HG03095 (cell line): ENCODE data around the gene NNT.

Experiments used
- ATAC-seq: cut with Tn5 transposase; IDR thresholded peaks from one replicate; pipeline ENCODE4 v1.9.1; 2021; ENCODE audit warnings: moderate library complexity; ENCODE audit not compliant: unreplicated experiment

The NNT gene

DNA sequence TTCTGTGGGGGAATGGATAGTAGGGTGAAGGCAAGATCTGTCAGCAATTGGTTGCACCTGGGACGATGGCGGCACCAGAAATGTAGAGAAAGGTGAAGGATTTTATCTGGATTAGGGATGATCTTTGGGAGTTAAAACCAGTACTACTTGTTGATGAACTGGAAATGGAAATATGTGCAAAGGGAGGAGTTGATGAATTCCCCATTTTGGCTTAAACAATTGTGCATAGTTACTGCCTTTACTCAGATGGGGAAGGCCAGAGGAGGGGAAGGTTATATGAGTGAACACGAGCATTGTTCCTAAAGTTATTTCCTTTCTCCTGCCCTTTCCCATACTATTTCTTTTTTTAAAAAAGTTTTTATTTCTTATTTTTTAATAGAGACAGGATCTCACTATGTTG, 19.1 kb downstream of the NNT start:
- no peak for ATAC-seq

DNA sequence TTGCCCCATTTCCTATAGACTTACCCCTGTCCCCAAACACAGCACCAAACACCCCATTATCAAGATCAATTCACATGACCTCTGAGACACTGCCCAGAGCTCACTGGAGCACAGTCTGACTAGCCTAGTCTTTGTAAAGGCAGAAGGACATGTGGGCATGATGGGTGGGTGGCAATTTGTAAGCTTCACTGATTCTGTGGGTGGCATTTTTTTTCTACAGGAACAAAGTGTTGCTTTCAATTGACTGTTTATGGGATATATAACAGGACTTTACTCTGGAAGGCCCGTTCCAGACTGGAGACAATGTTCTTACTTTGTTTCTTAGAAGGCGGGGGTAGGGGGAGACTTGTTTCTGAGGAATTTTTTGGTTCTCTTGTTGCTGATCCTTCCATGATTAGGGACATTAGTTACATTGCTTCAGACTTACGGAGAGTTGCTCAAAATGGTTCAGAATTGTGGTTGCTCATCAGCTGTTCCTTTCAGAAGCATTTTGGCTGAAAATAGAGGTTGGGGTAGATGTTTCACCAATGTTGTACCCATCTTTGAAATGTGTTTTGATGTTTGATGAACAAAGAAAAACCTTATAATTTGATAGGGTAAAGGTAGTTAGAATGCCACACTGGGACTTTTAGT, 20.2 kb downstream of the NNT start:
- no peak for ATAC-seq

DNA sequence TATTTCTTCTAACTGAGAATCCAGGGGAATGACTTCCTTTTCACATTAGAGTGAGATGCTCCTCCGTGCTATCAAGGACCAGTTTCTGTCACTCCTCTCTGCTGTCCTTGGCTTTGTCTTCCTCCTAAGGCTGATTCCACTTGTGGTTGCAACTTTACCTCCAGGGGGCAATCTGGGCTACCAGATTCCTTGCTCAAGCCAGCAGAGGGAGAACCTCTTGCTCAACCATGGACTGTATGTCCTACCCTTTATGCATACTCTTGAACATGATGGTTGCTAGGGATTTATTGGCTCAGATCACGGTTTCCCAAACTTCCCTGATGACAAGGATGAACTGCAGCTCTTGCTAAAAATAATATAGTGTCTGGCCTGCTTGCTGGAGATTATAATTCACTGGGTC, 24.0 kb downstream of the NNT start:
- ATAC-seq = no peak

DNA sequence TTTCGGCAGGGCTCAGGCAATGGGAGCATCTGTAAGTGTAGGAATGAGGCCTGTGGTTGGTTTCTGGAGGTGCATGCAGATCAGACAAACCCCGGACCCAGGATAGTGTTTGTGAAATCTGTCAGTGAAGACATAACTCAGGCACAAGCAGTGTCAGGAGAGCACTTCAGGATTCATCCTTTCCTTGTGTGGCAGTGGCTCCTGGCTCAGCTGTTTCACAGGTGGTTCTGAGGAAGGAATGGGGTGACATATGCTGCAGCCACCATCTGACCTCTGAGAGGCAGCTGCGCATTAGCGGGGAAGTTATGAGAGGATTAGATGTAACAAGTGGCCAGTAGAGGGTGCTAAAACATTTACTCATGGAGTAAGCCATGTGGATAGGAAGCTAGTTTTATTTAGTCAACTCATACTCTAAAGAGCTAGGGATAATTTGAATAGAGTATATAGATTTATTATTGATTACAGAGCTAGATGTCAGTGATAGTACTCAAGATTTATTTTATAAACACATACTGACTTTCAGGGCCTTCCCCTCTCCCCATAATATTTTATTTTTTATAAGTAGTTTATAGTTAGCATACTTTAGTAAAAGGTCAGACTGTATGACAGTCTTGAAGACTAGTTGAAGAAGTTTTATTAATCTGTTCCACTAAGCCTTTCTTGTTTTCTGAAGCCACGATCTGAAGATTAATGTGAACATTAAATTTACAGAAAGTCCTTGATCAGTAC, 28.4 kb downstream of the NNT start:
- peak; percentile 84 for ATAC-seq

DNA sequence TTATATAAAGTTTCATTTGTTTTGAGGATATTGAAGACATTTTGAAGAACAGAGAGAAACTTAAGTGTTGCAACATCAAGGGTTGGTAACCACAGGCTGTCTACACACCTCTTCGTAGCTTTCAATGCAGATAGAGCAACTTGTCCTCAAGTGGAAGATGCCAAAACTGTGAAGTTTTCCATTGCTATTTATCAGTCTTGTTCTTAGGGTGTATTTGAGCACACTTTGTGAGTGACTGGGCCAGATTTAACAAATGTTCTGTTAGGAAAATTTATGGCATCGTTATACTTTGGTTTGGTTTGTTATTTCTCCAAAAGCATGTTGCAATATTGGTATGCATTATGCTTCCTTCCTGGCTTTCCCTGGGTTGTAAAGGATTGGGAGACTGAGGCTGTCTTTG, 31.6 kb downstream of the NNT start:
- no peak for ATAC-seq

DNA sequence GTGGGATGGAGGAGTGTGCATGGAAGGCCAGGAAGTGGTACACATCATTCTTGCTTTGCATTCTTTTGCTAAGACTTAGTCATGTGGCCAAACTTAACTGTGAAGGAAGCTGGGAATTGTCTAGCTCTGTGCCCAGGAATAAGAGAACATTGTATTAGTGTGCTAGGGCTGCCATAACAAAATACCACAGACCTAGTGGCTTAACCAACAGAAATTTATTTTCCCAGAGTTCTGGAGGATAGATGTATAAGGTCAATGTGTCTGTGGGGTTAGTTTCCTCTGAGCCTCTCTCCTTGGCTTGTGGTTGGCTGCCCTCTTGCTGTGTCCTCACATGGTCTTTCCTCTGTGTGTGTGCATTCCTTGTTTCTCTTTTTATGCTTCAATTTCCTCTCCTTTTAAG, 32.4 kb downstream of the NNT start:
- no peak for ATAC-seq

DNA sequence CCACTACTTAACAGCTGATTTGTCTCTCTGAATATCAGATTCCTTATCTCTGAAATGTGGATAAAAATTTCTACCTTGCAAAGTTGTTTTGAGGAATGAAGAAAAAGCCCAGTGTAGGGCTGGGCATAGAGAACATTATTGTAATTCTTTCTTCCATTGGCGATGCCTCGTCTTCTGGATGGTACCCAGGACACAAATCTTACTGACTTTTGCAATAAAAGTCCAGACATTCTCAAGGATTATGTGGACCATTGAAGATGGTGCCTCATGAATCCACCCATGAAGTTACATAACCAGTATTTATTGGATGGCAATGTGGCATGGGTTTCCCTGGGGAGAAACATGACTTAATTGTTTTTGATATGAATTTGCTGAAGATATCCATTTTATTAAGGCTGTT, 33.1 kb downstream of the NNT start:
- ATAC-seq = no peak

DNA sequence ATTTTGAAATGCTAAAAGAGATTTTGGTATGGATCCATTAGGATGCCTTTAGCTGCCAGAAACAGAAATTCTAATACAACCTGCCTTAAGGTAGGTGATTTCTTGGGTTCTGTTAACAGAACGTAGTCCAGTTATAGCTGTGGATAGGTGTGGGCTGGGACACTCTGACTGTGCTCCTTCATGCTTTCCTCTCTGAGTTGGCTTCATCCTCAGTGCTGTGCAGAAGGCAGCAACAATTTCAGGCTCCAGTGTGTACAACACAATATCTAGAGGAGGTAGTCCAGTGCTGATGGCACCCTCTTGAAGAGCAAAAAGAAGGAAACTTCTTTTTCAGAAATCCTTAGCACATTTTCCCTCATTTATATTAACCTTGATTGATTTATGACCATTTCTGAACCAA, 34.4 kb downstream of the NNT start:
- ATAC-seq = no peak

DNA sequence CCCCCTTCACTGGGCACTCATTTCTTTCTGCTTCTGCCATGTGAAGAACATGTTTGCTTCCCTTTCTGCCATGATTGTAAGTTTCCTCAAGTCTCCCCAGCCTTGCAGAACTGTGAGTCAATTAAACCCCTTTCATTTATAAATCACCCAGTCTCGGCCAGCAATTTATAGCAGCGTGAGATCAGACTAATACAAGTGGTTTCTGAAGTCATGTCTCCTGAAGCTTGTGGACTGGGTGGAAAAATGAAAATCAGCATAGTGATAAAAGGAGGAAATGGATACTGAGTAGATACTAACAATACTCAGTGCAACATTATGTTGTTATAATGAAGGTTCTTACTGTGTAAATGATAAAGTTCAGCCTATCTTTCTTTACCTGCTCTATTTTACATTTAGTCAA, 35.1 kb downstream of the NNT start:
- no peak for ATAC-seq

DNA sequence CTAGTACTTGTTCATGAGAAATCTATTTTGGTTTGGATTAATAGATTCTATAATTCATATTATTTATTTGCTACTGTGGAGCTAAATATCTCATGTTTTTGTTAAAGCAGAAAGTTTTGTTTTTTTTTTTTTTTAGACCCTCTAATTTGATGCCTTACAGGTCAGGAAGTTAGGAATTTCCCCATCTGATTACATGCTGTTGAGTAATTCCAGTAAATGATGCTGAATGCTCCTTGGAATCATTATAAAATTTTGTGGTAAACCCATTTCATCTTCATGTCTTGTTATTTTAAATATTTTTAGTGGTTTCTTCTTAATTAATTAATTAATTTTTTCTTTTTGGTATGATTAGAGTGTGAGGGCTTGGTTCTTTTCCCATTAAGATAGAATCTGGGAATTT, 35.6 kb downstream of the NNT start:
- ATAC-seq = no peak

DNA sequence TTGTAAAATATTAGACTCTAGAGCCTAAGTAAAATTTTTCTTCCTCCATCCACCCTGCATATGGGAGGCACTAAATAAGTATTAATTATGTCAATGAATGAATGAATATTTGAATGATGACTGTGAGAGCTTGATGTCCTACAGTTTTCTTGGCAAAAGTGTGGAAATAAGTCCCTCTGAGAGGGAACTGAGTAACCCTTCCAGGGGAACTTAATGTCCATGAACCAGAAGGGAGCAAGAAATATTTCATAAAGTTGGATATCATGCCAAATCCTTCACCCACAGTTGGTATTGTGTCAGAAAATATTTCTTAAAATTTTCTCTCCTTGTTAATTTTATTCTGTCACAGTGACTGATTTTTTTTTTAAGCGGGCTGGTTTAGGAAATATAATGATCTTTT, 36.6 kb downstream of the NNT start:
- no peak for ATAC-seq

DNA sequence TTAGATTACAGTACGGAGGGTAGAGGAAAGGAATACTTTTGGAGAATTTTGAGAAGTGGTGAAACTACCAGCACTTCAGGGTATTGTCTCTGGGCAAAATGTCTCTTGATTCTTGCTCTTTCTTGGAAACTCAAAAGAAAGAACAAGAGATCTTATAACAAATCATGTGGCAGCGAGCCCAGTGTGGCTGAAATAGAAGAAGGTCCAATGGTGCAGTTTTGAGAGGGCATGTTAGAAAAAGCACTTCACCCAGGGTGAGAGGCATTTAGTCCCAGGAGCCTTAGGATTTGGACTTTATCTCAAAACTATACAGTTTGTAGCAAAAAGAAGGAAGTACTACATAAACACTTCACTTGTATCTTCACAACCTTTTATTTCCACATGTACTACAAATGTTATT, 39.4 kb downstream of the NNT start:
- ATAC-seq = no peak

DNA sequence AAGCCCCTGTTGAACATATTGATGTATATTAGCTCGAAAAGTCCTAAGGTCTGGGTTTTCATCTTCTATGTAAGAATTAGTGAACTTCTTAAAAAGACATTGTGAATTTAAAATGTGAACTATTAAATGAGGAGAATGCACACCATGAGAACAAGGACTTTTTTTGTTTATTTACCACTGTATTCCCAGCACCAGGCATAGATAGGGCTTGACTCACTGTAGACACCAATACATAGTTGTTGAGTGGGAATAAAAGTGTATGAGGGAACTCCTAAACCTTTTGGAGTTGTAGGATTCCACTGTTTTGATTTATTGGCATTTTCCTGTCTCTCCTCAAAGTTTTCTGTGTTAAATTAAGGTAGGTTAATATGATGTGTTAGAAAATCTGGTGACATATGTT, 40.3 kb downstream of the NNT start:
- ATAC-seq = no peak

DNA sequence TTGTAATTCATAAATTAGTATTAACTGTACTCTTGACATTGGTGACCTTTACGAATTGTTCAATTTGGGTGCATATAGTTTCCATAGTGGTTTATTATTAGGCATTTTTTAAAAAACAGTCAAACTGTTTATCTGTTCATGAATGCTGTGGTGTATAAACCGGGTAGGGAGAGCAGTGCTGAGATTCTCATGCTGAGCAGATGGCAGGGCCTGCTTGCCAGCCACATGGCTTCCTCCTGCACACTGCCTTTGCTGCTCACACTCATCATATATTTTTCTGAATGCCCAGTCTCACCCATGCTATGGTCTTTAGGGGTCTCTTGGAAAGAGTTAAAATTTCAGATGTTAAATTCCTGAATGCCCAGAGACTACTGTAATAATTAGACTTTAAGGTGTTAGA, 40.8 kb downstream of the NNT start:
- ATAC-seq = no peak

DNA sequence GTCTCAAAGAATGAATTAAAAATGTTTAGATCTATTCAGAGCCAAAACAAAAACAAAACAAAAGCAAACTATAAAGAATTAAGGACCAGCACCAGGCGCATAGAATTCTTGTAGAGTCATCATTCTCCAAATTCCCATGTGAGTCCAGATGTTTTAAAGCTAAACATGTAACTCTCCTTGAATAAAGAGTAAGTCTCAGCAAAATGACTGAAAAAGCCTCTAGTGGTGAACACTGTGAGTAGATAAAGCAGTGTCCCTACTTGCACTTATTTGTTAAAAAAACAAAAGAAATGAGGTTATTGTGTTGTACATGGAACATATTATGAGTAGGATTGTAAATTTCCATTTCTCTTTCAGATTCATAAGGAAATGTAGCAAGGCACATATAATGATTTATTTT, 44.0 kb downstream of the NNT start:
- ATAC-seq = no peak

DNA sequence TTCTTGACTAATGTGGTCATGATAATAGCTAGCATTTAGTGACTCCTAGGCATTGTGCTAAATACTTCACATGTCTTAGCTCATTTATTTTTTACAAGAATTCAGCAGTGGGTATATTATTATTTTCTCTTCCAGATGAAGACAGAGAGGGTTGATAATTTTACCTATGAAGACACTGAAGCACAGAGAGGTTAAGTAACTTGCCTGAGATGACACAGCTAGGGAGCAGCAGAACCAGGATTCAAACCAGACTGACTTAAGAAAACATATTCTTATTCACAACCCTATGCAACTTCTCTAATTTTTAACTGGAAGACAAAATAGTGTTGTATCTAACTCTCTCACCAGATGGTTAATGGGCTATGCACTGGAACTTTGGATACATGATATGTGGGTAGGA, 44.8 kb downstream of the NNT start:
- no peak for ATAC-seq

DNA sequence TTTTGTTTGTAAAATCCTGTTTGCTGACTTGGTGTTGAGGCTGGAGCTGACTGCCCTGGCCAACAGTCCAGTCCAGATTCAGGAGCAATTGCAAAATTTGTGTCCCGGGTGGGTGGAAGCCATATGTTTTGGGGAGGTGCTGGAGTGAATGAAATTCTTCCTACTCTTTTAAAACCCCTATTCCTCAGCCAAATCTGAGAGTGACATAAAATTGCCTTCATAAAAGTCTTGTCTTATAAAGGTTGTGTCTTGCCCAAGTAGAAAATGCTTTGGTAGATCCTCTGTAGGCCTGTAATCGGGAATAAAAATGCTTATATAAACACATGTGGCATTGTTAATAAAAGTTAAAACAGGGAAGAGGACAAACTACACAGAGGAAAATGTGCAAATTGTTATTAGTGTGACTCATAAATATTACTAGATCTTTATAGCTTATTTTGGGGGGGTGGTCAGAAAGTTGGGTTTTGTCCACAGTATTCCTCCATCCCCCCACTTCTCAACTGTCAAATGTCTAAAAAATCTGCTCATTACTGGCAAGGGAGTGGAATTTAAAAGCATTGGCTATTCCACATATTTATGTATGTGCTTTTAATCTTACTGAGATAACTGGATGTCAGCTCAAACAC, 45.6 kb downstream of the NNT start:
- ATAC-seq = no peak

DNA sequence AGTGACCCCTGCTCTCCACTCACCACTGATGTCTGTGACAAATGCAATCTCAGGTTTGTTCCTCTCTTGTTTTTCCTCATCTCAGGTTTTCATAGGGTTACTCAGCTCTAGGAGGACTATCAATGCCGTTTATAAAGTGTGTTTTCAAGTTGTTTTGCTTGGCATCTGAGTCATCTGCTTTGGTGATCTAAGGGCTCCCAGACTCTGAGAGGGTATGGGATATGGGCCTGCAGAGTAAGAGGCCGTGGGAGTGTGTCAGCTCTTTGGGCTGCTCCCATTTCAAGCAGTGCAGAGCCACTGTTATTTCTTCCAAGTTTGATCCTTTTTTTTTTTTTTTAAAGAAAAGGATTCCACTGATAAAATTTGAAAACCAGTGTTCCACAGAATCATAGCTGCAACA, 46.3 kb downstream of the NNT start:
- ATAC-seq = no peak

DNA sequence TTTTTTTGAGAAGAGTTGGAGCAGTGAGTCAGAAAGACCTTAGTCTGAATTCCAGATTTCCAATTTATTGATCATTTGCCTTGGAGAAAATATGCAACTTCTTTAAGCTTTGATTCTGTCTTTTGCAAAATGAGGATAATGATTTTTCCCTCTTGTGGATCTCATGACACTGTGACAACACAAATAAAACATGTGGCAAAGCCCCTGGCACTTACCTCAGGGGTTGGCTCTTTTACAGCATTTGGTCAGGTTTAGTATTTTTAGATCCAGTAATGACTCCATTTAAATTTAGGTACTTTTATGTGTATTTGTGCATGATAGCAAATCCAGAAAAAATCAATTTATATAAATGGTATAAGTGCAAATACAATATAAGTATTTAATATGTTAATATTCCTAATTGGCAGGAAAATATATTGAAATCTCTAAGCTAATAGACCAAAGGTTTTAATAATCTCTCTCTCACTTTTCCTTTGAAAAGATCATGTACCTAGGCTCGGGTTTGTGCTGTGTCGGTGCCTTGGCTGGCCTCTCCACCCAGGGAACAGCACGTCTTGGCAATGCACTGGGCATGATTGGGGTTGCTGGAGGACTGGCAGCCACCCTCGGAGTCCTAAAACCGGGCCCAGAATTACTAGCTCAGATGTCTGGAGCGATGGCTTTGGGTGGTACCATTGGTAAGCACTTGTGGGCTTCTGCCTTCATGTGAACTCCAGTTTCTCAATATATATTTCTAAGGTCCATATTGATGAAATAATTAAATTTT, 49.7 kb downstream of the NNT start:
- no peak for ATAC-seq

DNA sequence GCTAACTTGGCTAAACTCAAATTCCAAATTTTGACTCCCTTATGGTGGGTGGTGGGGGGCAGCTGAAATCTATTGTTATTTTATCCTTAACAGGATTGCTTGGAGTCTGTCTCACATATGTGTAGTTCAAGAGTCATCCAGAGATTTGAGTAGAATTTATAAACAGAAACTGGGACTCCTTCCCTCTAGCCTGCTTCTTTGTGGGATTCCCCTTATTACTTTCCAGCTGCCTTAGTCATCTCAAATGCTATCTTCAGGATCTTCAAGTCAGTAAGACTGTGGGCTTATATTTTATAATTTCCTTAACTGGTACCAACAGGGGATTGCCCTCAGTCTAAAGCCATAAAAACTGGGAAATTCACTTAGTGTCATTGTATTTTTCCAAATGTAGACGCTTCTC, 55.5 kb downstream of the NNT start:
- ATAC-seq = no peak

DNA sequence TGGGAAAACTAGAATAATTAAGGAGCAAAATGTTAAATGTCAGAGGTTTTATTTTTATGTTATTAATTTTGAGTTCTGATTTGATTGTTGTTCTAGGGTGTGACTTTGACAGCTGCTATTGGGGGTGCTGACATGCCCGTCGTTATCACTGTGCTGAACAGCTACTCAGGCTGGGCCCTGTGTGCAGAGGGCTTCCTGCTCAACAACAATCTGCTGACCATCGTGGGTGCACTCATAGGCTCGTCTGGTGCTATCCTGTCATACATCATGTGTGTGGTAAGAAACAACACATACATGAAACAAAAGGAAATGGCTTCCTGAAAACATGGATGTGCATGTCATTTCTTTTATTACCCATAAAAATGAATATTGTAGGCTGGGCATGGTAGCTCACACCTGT, 56.1 kb downstream of the NNT start:
- no peak for ATAC-seq

DNA sequence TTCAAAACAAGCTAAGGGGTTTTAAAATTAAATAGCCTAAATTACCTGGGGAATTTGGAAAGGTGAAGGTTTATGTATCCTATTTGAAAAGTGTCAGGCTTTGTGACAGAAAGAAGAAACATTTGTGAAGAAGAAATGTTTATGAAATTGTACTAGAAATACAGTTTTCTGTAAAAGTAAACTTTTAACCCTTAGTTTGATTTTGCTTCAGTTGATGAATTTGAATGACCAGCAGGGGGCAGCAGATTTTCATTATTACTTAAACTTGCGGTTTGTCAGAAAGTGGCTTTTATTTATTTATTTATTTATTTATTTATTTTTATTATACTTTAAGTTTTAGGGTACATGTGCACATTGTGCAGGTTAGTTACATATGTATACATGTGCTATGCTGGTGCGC, 58.1 kb downstream of the NNT start:
- ATAC-seq = no peak
